Epithelial cell of alveolus of lung (primary cell): ENCODE measurements around the gene OTUD3. TPM values are rescaled to one million over a fixed set of nuclear protein-coding genes. Genes with fewer than 3 reads are reported as not detected.

Experiments
- total RNA-seq: library from RNA; depleted of rRNA; stranded (reverse); fragments of >200 nt; gene quantifications from 2 replicates; pipeline ENCODE4 v1.2.1, GENCODE V29; 2015

Gene OTUD3
- total RNA-seq = 0.78 and 2.2 TPM in 2 replicates

GRCh38 chr1:19882111-19883071 is at the start of gene OTUD3:
Gene OTUD3, plus strand, starts transcription at chr1:19882395. Its CDS starts 119 bp downstream, at chr1:19882514.

GRCh38 chr1:19923137-19923952 is 41.1 kb downstream of the OTUD3 start, which contains the start of gene PLA2G2E:
Gene PLA2G2E, minus strand, starts transcription at chr1:19923617. Its CDS starts 58 bp downstream, at chr1:19923559.

Other genes with a start within 250 kb of the OTUD3 start
- 133 and 153 TPM in 2 replicates for gene NBL1, start 238.1 kb upstream of the OTUD3 start, total RNA-seq
- not detected in 2 replicates for gene HTR6, start 217.5 kb upstream of the OTUD3 start, total RNA-seq
- 5.0 and 7.8 TPM in 2 replicates for gene TMCO4, start 82.5 kb upstream of the OTUD3 start, total RNA-seq
- not detected in 2 replicates for gene RNF186, start 67.1 kb upstream of the OTUD3 start, total RNA-seq
- gene PLA2G2E, start 41.2 kb downstream of the OTUD3 start, total RNA-seq = not detected in 2 replicates
- not detected in 2 replicates for gene PLA2G2A, start 97.2 kb downstream of the OTUD3 start, total RNA-seq
- not detected in 2 replicates for gene PLA2G5, start 187.8 kb downstream of the OTUD3 start, total RNA-seq
- gene PLA2G2D, start 237.1 kb downstream of the OTUD3 start, total RNA-seq = not detected in 2 replicates